ENCODE measurements around the gene DDX42.

The DDX42 gene

DNA sequence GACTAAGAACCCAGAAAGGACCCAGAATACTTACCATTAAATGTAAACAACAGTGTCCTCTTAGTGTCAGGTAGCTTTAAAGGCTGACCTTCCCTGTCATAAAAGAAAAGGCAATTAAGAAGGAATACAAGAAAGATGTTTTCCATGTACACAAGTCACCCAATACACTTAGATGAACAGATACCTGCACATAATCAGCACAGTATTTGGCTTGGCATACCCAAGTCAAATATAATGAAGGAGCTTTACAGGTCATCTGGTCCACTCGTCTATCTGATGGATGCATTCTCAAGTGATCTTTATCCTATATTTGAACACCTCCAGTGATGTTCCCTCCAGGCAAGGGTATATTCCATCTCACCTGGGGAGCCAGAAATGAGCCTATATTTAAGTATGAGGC, 21.3 kb upstream of the DDX42 start:
- TF ChIP-seq, protein P1, sequence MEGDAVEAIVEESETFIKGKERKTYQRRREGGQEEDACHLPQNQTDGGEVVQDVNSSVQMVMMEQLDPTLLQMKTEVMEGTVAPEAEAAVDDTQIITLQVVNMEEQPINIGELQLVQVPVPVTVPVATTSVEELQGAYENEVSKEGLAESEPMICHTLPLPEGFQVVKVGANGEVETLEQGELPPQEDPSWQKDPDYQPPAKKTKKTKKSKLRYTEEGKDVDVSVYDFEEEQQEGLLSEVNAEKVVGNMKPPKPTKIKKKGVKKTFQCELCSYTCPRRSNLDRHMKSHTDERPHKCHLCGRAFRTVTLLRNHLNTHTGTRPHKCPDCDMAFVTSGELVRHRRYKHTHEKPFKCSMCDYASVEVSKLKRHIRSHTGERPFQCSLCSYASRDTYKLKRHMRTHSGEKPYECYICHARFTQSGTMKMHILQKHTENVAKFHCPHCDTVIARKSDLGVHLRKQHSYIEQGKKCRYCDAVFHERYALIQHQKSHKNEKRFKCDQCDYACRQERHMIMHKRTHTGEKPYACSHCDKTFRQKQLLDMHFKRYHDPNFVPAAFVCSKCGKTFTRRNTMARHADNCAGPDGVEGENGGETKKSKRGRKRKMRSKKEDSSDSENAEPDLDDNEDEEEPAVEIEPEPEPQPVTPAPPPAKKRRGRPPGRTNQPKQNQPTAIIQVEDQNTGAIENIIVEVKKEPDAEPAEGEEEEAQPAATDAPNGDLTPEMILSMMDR (IDR thresholded peaks at IDR 0.05; ENCODE audit: low read length, missing control alignments) = no peak
- no peak for DNase-seq (ENCODE audit: low read depth)
- H3K4me3 ChIP-seq (replicated peaks; ENCODE audit: low read depth, low read length) = no peak overlapping the region

DNA sequence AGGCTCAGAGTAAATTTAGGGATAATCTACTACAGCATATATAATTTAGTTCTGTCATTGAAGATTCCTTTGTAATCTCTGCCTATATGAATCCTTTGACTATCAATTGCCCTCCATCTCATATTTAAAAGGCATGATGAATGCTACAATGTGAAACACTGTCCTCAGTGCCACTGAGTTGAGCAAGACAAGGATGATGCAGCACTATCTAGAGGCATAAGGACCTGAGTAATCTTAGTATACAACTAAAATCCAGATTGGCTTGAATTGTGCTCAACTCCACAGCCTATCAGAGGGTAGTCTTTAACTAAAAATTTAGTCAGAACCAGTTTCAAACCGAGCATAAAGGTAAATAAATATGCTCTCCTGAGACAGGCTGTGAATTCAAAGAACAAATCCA, 20.8 kb upstream of the DDX42 start:
- TF ChIP-seq, protein P1 (IDR thresholded peaks at IDR 0.05; ENCODE audit: low read length, missing control alignments) = no peak
- DNase-seq (ENCODE audit: low read depth) = no peak
- H3K4me3 ChIP-seq (replicated peaks; ENCODE audit: low read depth, low read length) = no peak overlapping the region

- H3K4me3 ChIP-seq (replicated peaks; ENCODE audit: low read depth, low read length) = no peak overlapping the region
- DNase-seq (ENCODE audit: low read depth) = no peak
- TF ChIP-seq, protein P1 (IDR thresholded peaks at IDR 0.05; ENCODE audit: low read length, missing control alignments) = no peak
Observed at GRCh38 chr17:63754046-63754445, 19.9 kb upstream of the DDX42 start.

DNA sequence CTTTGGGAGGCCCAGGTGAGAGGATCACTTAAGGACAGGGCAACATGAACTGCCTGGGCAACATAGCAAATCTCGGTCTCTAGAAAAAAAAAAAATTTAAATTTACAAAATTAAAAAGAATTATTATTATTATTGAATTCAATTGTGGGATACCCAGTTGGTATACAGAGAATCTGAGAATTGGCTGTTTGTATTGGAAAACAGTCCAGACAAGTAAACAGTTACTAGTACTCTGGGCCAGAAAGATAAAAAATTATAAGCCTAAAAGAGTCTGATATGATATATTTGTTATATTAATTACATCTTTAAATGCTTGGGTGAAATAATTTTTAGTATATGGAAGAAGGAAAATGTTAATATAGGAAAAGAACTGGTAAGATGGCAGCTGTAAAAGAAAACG, 15.5 kb upstream of the DDX42 start:
- no peak overlapping the region for H3K4me3 ChIP-seq (replicated peaks; ENCODE audit: low read depth, low read length)
- TF ChIP-seq, protein P1 (IDR thresholded peaks at IDR 0.05; ENCODE audit: low read length, missing control alignments) = no peak
- no peak for DNase-seq (ENCODE audit: low read depth)

DNA sequence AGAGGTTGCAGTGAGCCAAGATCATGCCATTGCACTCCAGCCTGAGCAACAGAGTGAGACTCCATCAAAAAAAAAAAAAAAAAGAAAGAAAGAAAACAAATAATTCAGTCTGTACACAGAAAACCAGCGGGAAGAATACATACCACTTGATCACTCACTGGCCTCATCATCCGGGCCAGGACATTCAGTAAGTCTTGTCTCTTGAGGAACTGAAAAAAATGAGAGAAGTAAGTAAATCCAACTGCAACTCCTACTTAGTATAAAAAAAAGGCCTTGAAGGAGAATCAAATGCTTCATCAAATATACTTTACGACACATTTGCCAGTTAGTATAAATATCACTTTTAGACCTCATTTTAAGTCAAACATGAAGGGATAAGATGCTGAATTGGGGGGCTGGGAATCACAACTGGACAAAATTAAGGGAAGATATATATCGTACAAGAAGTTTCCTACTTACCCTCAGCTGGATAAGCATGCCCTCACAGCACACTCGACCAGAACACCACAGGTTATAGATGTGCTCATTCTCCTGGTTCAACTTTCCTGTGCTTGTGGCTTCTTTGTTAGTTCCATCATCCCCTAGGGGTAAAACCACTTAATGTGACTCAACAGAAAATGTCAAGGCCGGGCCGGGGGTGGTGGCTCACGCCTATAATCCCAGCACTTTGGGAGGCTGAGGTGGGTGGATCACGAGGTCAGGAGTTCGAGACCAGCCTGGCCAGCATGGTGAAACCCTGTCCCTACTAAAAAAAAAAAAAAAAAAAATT, 13.0 kb upstream of the DDX42 start:
- TF ChIP-seq, protein P1 (IDR thresholded peaks at IDR 0.05; ENCODE audit: low read length, missing control alignments) = no peak
- no peak for DNase-seq (ENCODE audit: low read depth)
- H3K4me3 ChIP-seq (replicated peaks; ENCODE audit: low read depth, low read length) = no peak overlapping the region

DNA sequence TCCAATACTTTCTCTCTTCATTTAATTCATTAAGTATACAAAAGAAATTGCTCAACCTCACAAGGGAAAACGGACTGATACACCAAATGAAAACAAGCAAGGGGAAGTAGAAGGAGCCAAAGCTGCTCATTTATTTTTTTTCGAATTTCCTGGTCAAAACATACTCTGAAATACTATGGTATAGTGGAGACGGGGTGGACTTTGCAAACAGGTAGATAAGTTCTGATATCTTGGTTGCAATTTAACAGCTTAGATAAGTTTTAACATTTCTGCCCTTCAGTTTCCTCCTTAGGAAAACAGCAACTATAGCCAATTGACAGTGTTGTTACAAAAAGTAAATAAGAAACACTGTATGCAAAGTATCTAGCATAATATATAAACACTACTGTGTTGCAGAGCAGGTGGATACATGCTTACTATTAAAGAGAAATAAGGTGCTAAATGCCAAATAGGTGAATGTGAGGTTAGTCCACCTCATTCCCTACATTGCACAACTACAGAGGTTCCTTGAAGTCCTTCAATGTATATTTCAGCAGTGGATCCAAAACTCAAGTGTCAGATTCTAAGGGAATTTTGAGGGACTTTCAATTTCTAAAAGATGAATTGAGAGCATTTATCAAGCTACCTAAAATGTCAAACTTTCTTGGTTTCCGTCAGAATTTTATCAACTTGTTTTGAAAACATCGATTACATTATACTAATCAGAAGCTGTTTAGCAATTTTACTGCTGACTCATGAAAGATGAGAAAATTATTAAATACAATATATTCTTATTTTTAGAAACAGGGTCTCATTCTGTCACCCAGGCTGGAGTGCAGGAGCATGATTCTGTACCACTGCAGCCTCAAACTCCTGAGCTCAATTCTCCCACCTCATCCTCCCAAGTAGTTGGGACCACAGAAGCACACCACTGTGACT, 11.6 kb upstream of the DDX42 start:
- H3K4me3 ChIP-seq (replicated peaks; ENCODE audit: low read depth, low read length) = no peak overlapping the region
- no peak for DNase-seq (ENCODE audit: low read depth)
- TF ChIP-seq, protein P1 (IDR thresholded peaks at IDR 0.05; ENCODE audit: low read length, missing control alignments) = no peak
